Liver (tissue), 3 donors: ENCODE measurements around the gene MTO1.

Experiments
- HNF4G ChIP-seq: IDR thresholded peaks from 2 replicates; pipeline ENCODE4 v1.6.1; 2016; ENCODE audit warnings: antibody characterized with exemption
- TF ChIP-seq, protein P1 (sequence below): fragments of 150-350 bp; IDR thresholded peaks from 2 replicates; pipeline ENCODE4 v1.5.1; 2017; ENCODE audit warnings: improper control_type of control experiment, low read depth, low read length; ENCODE audit not compliant: missing input control
- TF ChIP-seq, protein P2 (sequence below): IDR thresholded peaks from 2 replicates; pipeline ENCODE4 v1.6.1; 2016; ENCODE audit warnings: antibody characterized with exemption
- donor health status: healthy.
- donor health status: healthy.

DNA sequence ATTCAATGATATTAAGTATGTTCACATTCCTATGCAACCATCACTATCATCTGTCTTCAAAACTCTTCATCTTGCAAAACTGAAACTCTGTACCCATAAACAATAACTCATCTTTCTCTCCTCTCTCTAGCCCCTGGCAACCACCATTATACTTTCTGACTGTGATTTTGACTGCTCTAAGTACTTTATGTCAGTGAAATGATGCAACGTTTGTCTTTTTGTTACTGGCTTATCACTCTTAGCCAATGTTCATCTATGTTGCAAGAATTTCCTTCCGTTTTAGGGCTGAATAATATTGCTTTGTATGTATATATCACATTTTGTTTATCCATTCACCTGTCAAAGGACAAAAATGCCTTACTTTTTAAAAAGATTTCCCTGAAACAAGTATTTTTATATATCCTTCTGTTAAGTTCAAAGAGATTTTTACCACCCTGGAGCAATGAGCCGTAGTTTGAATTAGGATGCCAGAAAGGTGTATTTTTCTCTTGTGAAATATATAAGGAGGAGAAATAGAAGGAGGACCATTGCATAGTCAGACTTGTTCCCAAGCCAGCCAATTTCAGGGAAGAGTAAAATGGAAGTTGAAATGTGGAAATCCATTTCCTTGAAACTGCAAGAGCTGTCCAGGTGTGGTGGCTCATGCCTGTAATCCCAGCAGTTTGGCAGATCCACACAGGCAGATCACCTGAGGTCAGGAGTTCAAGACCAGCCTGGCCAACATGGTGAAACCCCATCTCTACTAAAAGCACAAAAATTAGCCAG, 5.5 kb upstream of the MTO1 start:
- no peak for TF ChIP-seq HNF4G
- TF ChIP-seq, protein P1, sequence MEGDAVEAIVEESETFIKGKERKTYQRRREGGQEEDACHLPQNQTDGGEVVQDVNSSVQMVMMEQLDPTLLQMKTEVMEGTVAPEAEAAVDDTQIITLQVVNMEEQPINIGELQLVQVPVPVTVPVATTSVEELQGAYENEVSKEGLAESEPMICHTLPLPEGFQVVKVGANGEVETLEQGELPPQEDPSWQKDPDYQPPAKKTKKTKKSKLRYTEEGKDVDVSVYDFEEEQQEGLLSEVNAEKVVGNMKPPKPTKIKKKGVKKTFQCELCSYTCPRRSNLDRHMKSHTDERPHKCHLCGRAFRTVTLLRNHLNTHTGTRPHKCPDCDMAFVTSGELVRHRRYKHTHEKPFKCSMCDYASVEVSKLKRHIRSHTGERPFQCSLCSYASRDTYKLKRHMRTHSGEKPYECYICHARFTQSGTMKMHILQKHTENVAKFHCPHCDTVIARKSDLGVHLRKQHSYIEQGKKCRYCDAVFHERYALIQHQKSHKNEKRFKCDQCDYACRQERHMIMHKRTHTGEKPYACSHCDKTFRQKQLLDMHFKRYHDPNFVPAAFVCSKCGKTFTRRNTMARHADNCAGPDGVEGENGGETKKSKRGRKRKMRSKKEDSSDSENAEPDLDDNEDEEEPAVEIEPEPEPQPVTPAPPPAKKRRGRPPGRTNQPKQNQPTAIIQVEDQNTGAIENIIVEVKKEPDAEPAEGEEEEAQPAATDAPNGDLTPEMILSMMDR: no peak
- TF ChIP-seq, protein P2, sequence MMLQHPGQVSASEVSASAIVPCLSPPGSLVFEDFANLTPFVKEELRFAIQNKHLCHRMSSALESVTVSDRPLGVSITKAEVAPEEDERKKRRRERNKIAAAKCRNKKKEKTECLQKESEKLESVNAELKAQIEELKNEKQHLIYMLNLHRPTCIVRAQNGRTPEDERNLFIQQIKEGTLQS: peak; percentile 77
